GM19193 (cell line): Measurements from ENCODE around the gene KAZN.

ENCODE experiments used
- POLR2A ChIP-seq: IDR thresholded peaks from 4 replicates; pipeline ENCODE4 v1.6.1; 2011; ENCODE audit not compliant: insufficient read depth, insufficient read length; ENCODE audit errors: extremely low read depth

Gene KAZN

DNA sequence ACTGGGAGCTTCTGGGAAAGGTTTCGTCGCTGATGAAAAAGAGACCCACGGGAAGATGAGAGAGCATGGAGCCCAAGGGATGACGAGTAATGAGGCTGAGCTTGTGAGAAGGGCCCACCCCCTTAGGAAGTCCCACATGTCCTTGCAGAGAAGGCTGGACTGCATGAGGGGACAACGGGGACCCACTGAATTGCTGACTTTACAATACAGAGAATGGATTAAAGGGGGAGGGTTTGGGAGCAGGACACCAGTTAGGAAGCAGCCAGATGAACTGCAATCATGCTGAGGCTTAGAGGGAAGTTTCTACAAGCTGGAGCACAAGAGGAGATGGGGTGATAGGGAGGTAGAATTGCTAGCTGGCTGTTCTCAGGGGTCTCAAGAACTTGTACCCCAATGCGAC is 549.5 kb downstream of the KAZN start:
- TF ChIP-seq POLR2A = no peak

DNA sequence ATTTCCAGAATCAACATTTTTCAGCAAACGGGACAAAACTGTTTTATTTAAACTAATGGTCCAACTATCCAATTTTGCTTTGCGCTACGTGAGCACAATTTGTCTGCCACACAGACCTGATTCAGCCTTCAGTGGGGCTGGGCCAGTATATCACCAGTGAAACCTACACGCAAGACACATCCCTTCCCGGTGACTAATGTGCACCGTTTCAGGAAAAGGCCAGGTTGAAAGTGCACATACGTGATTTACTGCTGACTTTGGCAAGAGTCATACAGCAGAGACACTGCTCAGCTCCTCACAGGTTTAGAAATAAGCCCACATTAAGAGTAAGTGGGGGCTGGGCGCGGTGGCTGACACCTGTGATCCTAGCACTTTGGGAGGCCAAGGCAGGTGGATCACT is 550.0 kb downstream of the KAZN start:
- no peak for TF ChIP-seq POLR2A

DNA sequence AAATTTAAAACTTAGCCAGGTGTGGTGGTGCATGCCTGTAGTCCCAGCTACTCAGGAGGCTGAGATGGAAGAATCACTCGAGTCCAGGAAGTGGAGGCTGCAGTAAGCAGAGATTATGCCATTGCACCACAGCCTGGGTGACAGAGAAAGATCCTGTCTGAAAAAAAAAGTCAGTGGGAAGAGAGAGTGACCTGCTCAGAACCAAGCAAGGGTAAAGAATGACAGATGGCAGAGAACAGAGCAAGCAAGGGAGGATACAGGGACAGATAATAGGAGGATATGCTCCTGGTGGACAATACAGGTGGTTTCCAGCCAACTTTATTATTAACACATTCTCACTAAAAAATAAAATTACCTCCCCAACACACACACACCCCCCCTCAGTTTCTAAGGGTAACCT is 550.5 kb downstream of the KAZN start:
- TF ChIP-seq POLR2A = no peak

GRCh38 chr1:15150376-15150775 is 551.9 kb downstream of the KAZN start:
- no peak for TF ChIP-seq POLR2A

GRCh38 chr1:15151377-15151806 is 552.9 kb downstream of the KAZN start:
- no peak for TF ChIP-seq POLR2A

DNA sequence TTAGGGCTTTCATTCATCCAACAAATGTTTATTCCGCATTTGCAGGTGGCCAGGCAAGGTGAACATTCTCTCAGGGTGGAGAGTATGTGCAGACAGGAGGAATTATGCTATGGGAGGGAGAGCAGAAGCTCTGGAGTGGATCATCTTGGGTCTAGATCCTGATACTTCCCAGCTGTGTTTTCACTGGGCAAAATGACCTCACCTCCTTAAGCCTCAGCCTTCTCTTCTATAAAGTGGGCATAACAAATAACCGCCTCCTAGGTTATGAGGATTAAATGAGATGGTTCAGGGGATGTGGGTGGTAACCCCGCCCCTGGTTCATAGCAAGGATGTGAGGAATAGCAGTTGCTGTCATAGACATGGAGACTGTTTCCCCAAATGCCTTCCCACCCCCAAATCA is 553.4 kb downstream of the KAZN start:
- TF ChIP-seq POLR2A = no peak

DNA sequence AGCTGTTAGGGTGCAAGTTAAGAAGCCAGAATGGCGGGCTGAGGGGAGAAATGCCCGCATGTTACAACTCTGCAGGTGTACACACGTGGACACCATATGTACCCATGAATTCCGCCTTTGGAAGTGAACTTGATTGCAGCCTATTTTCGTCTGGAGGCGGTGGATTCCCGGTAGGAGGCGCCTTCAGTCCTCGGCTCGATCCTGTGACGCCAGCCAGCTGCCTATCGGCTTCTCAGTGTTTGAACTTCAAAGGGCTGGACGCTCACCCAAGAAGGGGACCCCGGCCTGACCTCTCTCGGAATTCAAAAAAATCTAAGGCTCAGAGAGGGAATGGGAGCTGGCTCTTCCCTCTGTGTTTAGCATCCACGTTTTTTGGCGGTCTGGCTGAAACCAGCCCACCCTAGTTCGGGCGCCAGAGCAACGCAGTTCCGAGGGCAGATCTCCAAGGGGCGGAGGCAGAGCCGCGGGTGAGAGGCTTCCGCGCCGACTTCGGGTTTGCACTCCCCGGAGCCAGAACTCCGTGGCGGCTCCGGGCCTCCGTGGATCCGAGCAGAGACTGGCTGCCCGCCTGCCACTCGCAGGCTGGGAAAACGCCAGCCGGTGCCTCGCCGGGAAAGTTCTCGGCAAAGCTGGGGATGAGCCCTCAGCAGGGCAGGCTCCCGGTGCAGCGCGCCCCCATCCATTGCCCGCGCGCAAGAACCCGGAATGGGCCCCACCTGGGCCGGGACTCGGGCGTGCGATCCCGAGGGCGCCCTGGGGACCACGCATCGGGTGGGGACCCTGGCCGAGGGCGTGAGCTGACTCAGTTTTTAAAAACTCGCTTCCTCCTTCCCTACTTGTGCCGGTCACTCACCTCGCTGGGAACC is 554.1 kb downstream of the KAZN start:
- TF ChIP-seq POLR2A = no peak

GRCh38 chr1:15153184-15153841 is 554.8 kb downstream of the KAZN start, which contains the start of gene TMEM51:
Gene TMEM51 (plus strand): TSS chr1:15153747. CDS start chr1:15215088, 61,341 bp downstream.
- TF ChIP-seq POLR2A = no peak

DNA sequence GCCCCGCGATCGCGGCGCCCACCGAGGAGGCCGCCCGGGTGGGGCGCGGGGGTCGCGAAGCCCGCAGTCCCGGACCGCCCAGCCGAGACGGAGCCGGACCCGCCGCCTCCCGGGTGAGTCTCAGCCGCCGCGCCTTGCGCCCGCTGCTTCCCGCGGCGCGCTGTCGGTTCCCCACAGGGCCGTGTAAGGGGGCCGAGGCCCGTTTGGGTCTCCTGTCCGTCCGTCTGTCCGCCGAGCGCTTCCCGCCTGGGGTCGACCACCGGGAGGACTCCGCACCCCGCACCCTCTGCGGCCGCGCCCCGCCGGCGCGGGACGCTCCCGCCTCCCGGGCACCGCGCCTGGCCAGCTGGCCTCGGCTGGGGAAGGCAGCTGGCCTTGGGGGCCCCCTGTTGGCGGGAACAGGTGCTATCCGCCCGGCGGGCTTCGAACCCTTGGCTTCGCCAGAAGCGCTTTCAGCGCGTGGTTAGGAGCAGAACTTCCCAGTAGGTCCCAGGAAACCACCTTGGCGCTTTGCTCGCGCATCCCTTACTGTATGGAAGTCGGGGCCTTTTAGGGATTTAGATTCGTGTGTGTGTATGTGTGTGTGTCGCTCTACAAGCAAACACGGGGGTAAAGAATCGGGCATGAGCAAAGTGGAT is 555.5 kb downstream of the KAZN start:
- TF ChIP-seq POLR2A = no peak

GRCh38 chr1:15154480-15155036 is 556.1 kb downstream of the KAZN start:
- no peak for TF ChIP-seq POLR2A

DNA sequence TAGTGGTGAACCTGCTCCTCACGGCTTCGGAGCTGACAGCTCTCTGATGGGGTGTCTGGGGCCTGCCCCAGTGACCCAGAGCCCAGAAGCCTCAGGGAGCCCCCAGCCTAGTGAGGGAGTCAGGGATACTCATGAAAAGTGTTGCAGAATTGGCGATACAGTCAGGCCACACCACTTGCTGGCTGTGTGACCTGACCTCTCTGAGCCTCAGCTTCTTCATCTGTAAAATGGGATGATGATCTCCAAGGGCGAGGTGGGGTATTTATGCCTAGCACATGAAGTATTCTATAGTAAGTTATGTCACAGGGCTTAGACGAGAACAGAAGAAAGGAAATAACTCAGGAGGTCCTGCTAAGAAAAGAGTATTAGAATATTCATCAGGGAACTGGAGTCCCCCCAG is 556.7 kb downstream of the KAZN start:
- TF ChIP-seq POLR2A = no peak

DNA sequence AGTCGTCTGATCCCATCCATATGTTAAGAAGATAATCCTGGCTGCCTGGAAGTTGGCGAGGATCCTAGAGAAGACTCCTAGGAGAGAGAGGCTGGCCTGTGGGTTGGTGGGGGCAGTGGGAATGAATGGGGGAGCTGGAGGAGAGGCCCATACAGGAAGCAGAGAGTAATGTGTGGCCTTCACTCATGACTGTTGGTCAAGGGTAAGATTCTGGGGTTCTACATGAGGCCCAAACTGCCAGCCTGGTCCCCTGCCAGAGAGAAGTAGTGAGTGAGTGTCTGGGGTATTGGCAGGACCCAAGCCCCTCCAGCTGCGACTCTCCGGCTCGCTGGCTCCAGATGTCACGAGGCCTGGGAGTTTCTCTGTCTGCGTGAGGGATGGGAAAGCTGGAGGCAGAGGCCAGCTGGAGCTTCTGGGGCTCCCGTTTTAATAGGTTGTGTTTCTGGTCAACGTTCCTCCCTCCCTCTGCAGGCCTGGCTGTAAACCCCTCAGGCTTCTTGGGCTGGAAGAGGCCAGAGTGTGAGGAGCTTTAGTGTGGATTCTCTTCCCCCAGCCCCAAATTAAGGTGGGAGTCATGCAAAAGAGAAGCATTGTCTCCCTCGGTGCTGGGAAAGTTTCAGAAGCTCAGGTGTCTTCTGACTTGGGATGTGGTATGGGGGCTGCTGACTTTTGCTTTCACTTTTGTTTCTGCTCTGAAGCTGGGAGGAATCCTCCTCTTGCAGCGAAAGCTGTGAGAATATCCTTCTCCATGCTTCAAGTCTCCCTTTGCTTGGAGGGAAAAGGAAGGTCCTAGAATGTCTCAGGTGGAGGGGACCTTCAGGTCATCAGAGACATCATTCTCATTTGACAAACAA is 557.6 kb downstream of the KAZN start:
- TF ChIP-seq POLR2A = no peak

DNA sequence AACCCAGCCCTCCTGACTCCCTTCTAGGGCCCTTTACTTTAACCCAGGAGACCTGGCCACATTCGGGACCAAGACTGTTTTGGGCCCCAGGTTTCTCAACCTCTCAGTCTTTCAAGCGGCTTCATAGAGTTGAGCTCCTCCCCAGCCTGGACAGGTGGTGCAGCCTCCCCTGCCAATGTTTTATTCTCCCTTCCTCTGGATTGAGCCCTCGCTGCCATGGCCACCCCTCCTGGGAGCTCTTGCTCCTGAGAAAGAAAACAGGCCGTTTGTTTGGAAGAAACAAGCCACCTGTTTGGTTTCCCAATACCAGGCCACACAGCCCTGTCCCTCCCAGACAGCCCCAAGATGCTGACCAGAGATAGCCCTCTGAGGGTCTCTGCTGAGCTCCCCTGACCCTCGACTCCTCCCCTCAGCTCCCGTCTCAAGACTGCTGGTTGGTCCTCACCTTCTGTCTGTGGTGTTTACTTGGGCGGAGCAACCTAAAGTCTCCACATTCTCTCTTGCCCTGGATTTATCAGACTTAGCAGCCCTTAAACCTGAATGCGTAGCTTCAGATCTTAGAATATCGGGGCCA is 558.4 kb downstream of the KAZN start:
- TF ChIP-seq POLR2A = no peak

GRCh38 chr1:15157524-15158399 is 559.3 kb downstream of the KAZN start:
- TF ChIP-seq POLR2A = no peak
